Fibroblast of skin of right biceps (primary cell): Measurements from ENCODE around the gene ETV6.

ENCODE experiments used
- DNase-seq: peaks from one replicate; pipeline ENCODE4 v3.0.0-alpha.2; 2013

The ETV6 gene

DNA sequence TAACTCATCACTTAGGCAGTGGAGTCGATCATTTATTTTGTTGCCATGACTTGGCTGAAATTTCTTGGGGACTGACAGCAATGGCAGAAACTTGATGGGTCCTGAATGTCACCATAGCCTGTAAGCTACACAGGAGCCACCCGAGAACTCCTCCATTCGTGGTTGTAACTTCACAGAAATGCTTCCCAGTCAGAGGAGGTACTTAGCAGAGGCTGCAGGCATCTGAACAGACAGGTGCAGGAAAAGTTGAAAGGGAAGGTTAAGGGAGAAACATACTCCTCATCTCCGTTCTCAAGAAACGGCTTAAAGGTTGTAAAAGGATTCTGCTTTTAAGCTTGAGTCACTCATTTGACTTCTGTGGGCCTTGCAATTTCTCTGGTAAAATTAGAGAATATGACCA, 47.7 kb downstream of the ETV6 start:
- DNase-seq, result no peak

DNA sequence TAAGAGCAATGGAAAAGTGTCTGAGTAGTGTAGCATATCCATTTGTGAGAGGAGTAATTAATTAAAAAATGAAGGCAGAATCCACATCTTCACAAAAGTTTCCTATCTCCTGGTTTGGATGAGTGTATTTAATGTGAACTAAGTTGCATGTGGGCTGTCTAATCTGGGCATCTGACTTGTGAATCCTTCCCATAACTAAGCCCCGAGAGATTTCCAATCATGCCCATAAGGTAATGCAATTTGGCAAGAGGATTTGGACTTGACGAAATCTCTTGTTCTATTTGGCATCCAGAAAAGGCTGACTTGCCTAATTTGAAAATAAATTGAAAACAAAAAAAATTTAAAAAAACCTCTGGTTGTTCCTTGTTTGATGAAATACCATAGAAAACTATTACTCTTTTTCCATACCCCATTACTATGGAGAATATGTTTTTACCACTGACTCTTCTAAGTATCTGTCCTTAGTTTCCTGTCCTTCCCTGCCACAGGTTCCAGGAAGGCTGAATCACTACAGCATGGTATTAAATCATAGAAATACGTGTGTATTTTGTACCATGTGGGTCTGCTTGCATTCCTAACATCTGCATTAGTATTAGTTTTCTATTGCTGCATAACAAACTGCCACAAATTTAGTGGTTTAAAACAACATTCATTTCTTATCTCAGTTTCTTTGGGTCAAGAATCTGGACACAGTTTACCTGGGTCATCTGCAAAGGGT, 48.4 kb downstream of the ETV6 start:
- DNase-seq, result peak; percentile 73

DNA sequence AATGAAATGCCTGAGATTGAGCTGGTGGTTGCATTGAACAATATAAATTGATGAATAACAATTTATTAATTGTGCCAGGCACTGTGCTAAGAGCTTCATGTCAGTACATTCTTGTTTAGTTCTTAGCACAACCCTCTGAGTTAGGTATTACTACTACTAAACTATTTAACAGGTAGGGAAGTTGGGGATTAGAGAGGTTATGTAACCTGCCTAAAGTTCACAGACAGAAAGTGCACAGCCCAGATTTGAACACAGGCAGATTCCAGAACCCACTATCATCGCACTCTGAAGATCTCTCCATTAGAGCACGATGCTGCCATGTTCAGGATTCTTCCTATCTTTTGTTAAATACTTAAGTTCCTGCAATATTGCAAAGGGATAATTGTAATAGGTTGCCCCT, 49.3 kb downstream of the ETV6 start:
- DNase-seq, result no peak

DNA sequence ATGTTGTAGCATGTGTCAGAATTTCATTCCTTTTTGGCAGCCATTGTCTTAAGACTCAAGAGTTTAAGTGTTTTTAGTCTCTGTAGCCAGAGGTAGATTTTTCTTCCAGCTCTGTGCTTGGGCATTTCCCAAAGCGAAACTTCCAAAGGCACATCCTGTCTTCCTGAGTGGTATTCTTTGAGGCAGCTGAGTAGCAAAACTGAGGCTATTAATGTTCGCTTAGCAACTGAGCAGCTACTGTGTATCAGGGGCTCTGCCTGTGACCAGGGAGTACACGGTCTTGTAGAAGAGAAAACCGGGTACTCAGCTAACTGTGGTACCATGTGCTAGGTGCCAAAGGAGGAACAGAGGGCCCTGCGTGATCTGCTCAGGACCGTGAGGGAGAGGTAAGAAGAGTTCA, 52.0 kb downstream of the ETV6 start:
- DNase-seq, result no peak

DNA sequence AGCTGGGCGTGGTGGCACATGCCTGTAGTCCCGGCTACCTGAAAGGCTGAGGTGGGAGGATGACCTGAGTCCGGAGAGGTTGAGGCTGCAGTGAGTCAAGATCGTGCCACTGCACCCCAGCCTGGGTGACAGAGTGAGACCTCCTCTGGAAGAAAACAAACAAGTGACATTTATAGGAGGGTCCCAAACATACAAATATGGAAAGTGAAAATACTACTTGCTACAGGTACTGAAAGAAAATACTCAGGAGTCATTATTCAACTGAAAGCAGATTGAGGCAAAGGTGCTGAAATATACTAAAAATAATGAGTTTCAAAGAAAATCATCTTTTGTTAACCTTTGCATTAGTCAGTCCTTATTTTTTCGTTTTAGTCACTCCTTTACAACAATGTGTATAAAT, 53.5 kb downstream of the ETV6 start:
- DNase-seq, result no peak

DNA sequence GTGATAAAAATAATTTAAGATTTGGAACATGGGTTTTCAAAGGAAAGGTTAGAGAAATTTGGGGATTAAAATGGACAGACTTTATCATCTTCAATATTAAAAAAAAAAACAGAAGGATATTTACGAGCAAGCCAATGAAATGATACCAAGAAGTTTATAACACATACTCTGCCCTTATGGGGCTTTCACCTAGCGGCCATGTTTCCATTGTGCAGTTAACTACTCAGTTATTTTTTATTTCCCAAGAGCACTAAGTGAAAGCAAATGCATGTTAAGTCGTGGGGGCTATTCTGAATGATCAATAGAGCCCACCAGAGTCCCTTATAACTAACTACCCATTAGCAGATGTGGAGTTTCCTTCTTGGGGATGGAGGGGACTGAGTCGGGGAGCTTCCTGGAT, 53.9 kb downstream of the ETV6 start:
- DNase-seq, result no peak

DNA sequence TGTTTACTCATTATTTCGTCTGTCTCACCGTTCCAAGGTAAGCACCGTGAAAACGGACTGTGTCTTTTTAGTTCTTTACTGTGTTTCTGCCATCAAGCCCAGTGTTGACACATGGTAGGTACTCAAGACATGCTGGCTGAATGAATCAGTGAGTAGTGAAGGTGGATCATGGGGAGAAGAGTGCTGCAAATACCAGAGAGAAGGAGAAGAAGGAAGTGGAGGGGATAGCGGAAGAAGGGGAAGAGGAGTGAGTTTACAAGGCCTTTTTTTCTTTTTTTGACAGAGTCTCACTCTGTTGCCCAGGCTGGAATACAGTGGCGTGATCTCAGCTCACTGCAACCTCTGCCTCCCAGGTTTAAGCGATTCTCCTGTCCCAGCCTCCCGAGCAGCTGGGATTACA, 54.6 kb downstream of the ETV6 start:
- no peak for DNase-seq

DNA sequence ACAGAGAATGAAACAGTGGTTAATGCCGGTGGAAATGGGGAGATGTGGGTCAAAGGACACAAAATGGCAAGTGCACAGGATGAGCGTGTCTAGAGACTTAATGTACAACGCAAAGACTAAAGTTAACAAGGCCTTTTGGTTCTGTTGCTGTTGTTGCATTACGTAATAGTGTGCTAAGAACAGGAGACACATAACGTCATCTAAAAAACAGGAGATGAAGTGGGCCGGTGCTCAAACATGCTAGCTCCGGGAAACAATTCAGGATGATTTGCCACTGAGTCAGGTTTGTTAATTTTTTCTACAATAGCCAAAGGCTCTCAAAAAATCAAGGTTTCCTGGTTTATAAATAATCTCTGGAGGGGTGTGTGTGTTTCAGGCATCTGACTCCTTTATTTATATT, 55.5 kb downstream of the ETV6 start:
- peak; percentile 89 for DNase-seq

DNA sequence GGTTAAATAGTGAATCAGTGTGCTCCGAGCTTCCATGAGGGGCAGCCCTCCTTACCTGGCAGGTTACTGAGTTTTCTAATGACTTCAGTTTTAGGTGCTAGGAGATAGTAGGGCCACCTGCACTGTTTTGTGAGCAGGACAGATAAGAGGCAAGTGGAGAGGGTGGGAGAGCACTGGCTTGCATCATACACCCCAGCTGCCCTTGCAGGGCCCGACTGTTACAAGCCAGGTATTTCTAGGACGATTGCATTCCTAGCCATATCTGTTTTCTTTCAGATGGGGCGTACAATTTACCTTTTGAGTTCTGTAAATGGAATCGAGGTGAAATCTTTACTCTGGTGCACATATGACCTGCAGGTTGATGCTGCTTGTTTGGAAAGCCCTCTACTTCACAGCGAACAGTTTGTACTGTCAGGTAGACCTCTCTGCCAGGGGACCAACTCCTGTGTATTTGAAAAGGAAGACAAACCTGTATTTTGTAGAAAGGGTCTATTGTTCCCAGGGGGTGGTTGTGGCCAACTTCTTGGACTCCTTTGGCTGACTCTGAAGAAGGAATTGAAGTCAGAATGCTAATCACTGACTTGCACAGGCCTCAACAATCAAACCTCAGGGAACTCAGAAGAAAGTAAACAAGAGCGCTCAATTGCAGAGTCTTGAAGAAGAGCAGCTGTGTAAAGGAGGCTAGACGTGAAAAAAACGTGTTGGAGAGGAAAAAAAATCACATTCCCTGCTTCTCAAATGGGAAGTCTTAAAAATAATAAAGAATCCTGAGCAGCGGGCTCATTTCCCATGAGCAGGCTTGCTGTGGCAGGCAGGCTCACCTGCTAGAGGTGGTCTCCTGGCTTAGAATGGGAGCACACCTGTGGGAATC, 57.3 kb downstream of the ETV6 start:
- DNase-seq, result no peak

DNA sequence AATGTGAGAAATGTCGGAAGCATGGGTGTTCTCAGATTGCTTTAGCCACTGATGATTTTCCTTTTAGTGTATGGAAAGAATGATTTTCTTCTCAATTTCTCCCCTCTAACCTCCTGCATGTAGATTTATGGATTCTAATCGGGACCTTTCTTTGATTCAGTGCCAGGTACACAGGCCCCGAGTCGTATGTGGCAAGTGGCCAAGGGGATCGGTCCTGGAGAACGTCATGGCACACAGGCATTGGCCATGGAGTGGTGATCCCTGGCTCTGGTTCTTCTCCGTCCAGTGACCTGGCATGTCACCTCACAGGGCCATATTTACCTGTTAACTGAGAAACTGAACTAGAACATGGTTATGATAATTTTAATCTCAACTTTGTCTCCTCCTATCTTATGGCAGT, 58.1 kb downstream of the ETV6 start:
- DNase-seq, result no peak

DNA sequence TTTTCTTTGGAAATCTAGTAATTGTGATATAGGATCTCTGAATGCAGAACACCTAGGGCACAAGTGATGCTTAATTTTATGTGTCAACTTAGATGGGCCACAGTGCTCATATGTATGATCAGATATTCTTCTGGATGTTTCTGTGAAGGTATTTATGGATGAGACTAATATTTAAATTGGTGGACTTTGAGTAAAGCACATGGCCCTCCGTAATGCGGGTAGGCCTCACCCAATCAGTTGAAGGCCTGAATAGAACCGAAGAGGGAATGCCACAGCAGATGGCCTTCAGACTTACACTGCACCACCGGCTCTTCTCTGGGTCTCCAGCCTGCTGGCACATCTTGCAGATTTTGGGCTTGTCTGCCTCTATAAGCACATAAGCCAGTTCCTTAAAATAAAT, 60.0 kb downstream of the ETV6 start:
- DNase-seq, result no peak

DNA sequence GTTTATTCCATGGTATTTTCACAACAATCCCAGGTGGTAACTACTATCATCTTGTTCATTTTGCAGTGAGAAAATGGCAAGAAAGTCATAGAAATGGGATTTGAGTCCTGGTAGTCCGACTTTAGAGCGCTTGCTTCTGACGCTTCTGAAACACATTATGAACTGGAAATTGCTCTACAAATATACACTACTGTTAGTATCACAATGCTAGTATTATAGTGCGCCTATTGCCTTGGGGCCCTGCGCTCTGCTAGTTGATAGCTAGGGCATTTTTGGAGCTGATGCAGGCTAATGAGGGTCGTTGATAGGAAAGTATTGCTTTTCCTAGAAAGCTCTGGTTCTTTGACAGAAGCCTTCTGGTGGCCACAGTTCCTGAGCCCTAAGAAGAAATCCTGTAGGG, 61.0 kb downstream of the ETV6 start:
- DNase-seq, result no peak

DNA sequence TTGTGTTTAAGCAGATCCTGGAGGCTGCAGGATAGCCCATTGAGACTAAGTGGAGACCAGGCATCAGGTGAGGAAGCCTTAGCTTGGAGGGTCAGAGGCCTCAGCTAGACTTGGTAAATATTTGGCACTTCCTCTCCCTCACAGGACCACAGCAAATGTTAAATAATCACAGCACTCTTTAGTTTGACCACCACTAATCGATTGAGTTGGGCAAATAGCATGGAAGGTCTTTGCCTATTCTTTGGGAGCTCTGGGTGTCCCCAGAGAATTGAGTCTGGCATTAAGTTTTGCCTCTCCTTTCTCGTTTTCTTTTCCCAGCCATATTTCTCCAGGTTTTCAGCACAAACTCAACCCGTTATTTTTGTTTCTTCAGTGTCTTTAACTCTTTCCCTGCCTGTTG, 61.4 kb downstream of the ETV6 start:
- no peak for DNase-seq

DNA sequence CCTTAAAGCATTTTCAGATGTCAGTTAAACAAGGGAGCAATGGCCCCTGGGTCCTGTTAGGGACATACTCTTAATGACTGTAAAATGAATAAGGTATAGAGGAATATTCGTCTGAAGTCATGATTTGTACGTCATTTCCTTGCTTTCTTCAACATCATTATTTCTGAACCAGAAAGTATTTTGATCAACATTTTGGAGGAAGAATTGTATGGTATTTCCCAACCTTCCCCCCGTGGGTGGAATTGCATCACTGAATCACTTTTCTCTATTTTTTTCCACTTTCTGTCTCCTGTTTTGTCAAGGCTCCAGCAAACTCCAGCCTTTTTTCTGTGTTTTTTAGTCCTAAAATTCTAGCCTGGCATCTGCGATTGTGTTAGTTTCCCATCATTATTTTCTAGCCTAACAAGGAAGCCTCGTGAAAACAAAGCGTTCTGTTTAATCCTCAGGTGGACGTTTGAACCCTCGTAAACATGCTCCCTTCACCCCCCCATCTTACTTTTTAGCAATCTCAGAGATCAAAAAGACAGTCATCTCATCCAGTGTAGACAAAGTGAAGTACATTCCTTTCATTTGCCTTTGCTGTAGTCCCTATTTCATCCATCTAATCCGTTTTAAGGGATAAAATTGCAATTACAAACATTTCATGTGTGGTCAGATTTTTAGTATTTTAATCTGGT, 62.3 kb downstream of the ETV6 start:
- DNase-seq, result peak; percentile 53

DNA sequence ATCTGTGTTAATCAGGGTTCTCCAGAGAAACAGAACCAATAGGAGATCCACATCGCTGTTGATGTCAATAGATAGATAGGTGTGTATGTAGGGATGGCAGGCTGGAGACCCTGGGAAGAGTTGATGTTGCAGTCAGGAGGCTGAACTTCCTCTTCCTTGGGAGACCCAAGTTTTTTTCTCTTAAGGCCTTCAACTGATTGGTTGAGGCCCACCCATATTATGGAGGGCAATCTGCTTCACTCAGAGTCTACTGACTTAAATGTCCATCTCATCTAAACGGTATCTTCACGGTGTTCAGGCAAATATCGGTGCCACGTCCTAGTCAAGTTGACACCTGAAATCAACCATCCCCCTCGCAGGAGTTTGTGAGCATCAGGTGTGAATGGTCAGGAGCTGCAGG, 63.0 kb downstream of the ETV6 start:
- DNase-seq, result no peak

DNA sequence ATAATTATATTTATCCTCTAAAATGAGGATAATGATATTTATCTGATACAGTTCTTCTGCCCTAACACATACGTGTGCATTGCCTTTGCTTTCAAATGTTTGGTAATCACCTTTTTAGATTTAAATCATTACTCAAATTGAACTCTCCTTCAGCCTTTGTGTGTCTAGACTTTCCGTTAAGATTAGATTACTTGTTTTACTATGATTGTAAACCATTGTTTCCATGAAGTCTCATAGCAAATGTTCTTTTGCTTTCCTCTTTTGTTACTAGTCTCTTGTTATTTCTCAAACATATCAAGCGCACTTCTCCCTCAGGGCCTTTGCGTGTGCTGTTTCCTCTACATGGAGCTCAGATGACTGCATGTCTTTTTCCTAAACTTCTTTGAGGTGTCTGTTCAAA, 63.7 kb downstream of the ETV6 start:
- DNase-seq, result no peak

DNA sequence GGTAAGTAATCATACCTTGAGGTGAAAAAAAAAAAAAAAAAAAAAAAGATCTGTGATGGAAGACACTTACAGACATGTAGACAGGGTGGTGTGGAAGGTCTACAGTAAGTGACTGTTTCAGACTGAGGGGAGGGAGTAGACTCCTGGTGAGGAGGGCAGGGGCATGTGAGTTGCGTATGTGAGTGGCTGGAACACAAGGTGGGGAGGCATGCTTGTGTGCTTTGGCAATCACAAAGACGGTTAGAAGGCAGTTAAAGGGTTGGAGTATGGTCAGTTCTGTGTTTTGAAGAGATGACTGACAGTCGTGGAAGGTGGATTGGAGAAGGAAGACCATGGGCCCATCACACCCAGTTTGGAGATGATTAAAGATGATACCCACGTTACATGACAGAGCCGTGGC, 65.2 kb downstream of the ETV6 start:
- DNase-seq, result no peak

DNA sequence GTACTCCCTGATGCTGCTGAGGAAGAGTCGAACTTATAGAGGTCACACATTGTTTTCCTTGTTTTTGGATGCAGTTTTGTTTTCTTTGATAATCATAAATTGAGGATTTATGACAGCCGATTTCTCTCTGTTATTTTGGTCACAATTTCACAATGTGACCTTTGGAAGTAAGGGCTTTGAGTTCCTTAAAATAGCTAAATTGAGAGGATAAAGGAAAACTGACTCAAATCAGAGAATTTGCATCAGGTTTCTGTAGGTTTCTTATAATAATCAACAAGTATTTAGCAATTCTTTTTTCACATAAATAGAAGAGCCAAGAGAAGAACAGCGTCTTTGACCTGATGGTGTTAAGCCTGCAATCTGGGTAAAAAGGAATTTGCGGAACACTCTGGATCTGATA, 66.1 kb downstream of the ETV6 start:
- DNase-seq, result no peak

DNA sequence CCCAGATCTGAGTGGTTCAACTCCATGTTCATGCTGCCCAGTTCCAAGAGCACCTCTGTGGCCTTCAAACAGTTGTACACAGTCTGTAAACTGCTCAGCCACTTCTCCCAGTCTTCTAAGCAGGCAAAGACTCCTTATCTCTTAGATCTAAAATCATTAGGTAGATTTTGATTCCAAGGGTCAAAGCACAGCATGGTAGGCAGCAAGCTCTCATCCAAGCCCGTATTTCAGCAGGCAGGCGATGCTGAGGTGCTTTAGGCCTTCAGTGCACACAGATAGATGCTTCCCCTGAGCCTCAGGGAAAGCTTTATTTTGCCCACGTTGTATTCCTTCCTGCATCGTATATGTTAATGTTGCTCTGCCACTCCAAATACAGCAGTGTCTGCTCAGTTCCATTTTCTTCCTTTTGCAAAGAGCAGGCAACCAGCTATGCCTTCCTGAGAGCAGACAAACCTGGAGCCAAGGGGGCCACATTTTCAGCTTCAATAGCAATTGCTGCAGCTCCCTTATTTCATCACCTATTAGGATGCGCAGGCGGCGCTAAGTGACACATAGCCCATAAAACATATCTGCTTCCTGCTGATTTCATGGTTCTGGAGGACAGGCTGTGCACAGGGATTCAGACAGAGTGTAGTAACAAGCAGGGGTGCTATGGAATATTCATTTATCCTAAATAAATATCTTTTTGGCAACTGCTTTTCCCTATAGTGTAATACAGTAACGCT, 67.5 kb downstream of the ETV6 start:
- peak; percentile 82 for DNase-seq

DNA sequence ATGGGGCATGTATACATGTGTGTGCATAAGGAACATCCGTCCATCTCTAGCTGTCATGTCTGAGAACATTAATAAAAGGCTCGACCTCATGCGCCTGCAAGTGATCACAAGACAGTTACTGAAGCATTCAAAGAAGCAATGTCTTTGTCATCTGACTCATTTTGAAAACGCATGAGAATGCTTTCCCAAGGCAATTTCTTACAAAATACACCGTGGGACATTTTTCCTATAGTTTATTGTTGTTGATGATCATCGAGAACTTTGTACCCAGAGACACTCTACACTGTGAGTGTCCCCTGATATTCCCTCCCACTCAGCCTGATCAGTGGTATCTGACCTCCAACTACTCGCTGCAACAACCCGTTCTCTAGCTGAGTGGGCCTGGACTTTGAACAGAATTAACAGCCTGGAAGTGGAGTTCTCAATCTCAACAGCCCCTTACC, 68.1 kb downstream of the ETV6 start:
- peak; percentile 68 for DNase-seq

DNA sequence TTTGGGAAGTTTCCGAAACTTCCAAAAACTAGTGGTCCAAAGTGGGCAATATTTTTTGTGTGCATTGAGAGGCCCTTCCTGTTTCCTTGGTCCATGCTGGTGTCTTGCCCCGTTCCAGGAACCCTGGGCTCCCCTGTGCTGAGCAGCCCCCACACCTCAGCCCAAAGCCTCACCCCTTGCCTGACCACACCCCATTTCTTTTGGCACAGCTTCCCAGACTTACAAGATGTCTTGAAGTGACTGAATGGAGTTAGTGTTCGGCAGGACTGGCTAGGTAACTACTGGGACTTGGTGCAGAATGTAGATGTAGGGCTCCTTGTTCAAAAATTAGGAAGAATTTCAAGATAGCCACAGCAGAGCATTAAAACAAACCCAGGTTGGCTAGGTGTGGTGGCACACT, 68.6 kb downstream of the ETV6 start:
- no peak for DNase-seq

DNA sequence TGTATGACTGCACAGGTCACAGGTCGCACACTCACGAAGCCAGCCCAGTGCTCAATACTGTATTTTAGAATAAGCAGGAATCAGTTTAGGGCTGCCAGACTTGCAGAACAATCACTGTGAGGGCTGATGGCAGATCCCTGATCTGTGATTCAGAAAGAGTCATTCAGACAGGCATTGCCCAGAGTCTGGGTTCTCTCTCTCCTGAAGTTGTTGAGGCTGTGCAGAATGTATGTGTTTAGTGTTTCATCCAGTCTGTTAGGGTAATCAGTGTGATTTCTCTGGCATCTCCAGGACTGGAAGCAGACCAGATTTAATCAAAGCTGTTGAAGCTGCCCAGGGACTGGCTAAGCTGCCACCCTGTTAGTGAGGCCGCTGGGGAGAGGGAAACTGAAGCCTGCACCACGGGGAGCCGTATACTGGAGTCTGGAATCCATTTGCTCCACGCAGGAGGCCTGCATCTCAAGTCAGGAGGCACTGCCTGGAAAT, 69.3 kb downstream of the ETV6 start:
- DNase-seq, result peak; percentile 86

DNA sequence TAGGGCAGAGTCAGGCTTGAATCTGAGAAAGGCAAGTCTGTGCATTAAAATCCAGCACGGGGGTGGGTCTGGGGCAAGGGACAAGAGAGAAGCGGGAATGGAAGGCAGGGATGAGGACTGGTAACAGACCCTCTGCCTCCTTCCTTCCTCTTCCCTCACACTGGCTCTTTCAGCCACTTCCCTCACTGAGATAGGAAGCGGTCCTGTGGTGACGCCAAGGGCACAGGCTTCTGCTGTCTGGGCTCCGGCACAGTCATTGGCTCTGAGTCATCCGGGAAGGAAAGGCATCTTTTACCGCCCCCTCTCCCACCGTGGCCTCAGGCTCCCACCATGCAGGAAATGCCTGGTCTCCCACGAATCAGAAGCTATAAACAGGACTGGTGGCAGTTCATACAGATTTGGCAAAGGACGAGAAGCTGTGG, 70.2 kb downstream of the ETV6 start:
- peak; percentile 99 for DNase-seq
